HG02884 (cell line): ENCODE results near the gene KLHL12.
"Not testable (repeated sequence)": the region's sequence is repeated elsewhere in the genome, so short reads cannot be mapped to it uniquely, and the experiment has no call there.

ENCODE experiments used
- ATAC-seq: cut with Tn5 transposase; IDR thresholded peaks from one replicate; pipeline ENCODE4 v1.9.1; 2021; ENCODE audit warnings: mild to moderate bottlenecking, moderate library complexity; ENCODE audit not compliant: unreplicated experiment

KLHL12 gene

DNA sequence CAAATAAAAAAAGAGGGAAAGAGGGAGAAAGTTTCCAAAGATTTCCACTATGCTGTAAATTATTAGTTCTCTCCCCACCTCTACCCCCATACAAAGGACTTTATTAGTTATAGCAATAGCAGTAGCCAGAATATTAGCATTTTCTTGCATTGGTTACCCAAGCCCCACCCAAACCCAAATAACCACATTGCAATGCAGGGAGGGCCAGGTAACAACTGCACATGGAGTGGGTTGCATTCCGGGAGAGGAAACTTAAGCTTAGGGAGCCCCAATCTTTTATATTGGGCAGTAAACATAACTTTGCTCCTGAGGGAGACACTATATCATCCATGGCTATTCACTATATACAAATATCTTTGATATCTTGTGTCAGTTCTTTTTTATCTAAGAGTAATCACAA, 25.1 kb upstream of the KLHL12 start:
- ATAC-seq = no peak

DNA sequence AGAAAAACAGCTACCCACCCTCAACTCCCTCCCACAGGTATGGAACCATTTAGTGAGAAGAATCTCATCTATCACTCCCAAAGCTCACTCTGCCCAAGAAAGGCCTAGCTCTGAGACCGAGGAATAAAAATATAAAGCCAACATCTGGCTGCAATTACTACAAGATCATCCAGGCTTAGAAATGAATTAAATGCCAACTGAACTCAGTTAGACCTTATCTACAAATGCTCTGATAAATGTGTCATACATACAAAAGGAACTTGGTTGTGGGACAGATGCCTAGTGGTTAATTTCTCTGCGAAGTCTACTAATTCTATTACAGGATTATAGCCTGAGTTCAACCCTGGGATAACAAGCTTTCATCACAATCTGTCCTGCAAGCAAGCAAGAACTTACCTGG, 24.4 kb upstream of the KLHL12 start:
- no peak for ATAC-seq

- no peak for ATAC-seq
Observed at GRCh38 chr1:202945483-202945882, 18.4 kb upstream of the KLHL12 start.

- no peak for ATAC-seq
Observed at GRCh38 chr1:202944438-202944921, 17.4 kb upstream of the KLHL12 start.

DNA sequence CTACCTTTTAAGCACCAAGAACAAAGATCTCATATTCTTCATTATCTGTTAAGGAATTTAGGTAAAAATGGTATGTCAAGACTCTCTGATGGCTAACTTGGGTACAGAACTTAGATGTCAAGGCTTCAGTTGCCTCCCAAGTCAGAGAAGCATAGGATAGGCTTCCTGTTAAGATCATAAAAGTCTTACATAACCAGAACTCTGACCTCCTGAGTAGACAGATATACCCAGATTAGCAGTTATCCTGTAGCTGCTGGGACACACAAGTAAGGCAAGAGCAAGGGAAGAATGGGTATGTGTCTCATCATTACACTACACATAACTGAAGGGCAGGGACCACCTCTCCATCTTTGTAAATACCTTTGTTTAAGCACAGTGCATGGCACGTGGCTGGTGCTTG, 15.4 kb upstream of the KLHL12 start:
- ATAC-seq = no peak

- ATAC-seq = no peak
Observed at GRCh38 chr1:202941372-202941771, 14.3 kb upstream of the KLHL12 start.

GRCh38 chr1:202940561-202940960, 13.5 kb upstream of the KLHL12 start:
- ATAC-seq = no peak

GRCh38 chr1:202938287-202938925, 11.4 kb upstream of the KLHL12 start:
- no peak for ATAC-seq

DNA sequence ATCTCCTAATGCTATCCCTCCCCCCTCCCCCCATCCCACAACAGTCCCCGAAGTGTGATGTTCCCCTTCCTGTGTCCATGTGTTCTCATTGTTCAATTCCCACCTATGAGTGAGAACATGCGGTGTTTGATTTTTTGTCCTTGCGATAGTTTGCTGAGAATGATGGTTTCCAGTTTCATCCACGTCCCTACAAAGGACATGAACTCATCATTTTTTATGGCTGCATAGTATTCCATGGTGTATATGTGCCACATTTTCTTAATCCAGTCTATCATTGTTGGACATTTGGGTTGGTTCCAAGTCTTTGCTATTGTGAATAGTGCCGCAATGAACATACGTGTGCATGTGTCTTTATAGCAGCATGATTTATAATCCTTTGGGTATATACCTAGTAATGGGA, 9.4 kb upstream of the KLHL12 start:
- ATAC-seq = not testable (repeated sequence)

DNA sequence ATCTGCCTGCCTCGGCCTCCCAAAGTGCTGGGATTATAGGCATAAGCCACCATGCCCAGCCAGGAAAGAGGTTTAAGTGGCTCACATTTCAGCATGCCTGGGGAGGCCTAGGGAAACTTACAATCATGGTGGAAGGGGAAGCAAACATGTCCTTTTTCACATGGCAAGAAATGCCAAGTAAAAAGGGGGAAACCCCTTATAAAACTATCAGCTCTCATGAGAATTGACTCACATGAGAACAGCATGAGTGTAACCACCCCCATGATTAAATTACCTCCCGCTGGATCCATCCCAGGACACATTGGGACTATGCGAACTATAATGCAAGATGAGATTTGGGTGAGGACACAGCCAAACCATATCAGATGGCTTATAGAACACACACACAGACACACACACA, 8.8 kb upstream of the KLHL12 start:
- no peak for ATAC-seq

- ATAC-seq = no peak
Observed at GRCh38 chr1:202934755-202935154, 7.7 kb upstream of the KLHL12 start.

GRCh38 chr1:202932476-202932875, 5.4 kb upstream of the KLHL12 start:
- ATAC-seq = no peak

DNA sequence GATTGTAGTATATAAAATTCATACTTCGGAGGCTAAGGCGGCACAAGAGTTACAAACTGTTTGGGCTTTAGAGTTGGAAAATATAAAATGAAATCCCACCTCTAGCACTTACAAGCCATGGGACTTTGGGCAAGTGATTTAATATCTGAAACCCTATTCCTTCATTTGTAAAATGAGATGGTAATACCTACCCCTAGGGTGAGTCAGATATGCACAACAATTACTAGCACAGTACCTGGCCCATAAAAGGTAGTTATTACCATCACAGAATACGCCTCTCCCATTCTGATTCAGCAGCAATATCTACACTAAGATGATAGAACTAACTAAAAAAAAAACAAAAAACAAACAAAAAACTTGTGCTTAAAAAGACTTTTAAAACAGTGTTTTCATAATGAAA, 3.5 kb downstream of the KLHL12 start:
- ATAC-seq = no peak

GRCh38 chr1:202919615-202920014, 7.4 kb downstream of the KLHL12 start:
- no peak for ATAC-seq

GRCh38 chr1:202915146-202915545, 11.9 kb downstream of the KLHL12 start:
- ATAC-seq = no peak

DNA sequence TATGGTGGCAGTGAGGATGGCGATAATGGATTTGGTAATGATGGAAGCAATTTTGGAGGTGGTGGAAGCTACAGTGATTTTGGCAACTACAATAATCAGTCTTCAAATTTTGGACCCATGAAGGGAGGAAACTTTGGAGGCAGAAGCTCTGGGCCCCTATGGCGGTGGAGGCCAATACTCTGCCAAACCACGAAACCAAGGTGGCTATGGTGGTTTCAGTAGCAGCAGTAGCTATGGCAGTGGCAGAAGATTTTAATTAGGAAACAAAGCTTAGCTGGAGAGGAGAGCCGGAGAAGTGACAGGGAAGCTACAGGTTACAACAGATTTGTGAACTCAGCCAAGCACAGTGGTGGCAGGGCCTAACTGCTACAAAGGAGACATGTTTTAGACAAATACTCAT, 14.6 kb downstream of the KLHL12 start:
- ATAC-seq = not testable (repeated sequence)

DNA sequence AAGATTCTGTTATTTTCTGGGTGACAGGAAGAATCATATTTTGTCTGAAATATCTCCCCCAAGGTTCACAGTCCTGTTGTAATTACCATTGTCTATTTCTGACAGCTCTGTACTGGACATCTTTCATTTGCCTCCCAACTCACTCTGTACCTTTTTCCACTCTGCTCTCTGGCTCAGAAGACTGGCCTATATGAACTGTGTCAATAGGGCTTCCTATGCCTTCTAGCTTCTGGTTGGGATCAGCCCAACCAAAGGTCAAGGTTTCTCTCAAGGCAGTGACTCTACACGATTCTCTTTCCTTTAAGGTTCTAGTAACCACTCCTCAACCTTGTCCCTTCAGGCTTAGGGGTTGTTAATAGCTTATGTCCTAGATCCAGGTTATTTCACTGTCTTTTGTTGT, 17.5 kb downstream of the KLHL12 start:
- ATAC-seq = no peak

DNA sequence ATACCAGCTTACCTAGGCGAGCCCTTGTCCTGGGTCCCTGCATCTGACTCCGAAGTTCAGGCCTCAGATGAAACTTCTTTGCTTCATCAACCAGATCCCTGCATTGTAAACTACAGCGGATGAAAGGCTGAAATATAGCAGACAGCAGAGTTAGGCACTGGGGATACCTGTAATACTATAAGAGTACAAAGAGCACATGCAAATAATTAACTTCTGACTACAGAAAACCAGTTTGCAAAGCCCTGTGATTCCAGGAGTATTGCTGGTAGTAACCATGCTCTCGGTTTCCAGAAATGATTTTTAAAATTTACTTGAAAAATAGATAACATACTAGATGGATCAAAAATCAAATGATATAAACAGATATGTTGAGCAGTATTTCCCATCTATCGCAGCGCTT, 18.0 kb downstream of the KLHL12 start:
- no peak for ATAC-seq

GRCh38 chr1:202905331-202905730, 21.7 kb downstream of the KLHL12 start:
- ATAC-seq = no peak

GRCh38 chr1:202903808-202904207, 23.2 kb downstream of the KLHL12 start:
- not testable (repeated sequence) for ATAC-seq

- ATAC-seq = no peak
Observed at GRCh38 chr1:202901555-202901954, 25.5 kb downstream of the KLHL12 start.

- ATAC-seq = no peak
Observed at GRCh38 chr1:202892501-202892900, 34.5 kb downstream of the KLHL12 start.

- no peak for ATAC-seq
Observed at GRCh38 chr1:202890392-202890791, 36.6 kb downstream of the KLHL12 start.
